Lower lobe of right lung (tissue), 2 donors: ENCODE data around the gene PRKG1. TPM values are rescaled to one million over a fixed set of nuclear protein-coding genes. Genes with fewer than 3 reads are reported as not detected.

ENCODE experiments used
- ATAC-seq, 2 donors: fragments of 200-7000 bp; cut with Tn5 transposase; one replicate each; pipeline ENCODE4 v1.9.1; 2020 to 2022; ENCODE audit warnings: mild to moderate bottlenecking in 2 of 2, moderate library complexity in 2 of 2
- DNase-seq: peaks from one replicate; pipeline ENCODE4 v3.0.0-alpha.2; 2020
- H3K27ac ChIP-seq: fragments of 200-600 bp; one replicate; pipeline ENCODE4 v1.8.0; 2022
- H3K27me3 ChIP-seq: fragments of 200-600 bp; one replicate; pipeline ENCODE4 v1.8.0; 2022; ENCODE audit warnings: low read depth
- H3K36me3 ChIP-seq: fragments of 200-600 bp; one replicate; pipeline ENCODE4 v1.8.0; 2022; ENCODE audit warnings: mild to moderate bottlenecking
- H3K4me1 ChIP-seq: fragments of 200-600 bp; one replicate; pipeline ENCODE4 v1.8.0; 2022
- H3K4me3 ChIP-seq: fragments of 200-600 bp; one replicate; pipeline ENCODE4 v1.8.0; 2022; ENCODE audit warnings: mild to moderate bottlenecking
- H3K9me3 ChIP-seq: fragments of 200-600 bp; one replicate; pipeline ENCODE4 v1.8.0; 2022
- CTCF ChIP-seq: fragments of 200-600 bp; IDR thresholded peaks from one replicate; pipeline ENCODE4 v1.8.0; 2022; ENCODE audit warnings: antibody characterized with exemption, mild to moderate bottlenecking
- intact Hi-C: fragments of 100-400 bp; cut with DNase I; formaldehyde crosslinking; loops from one replicate; pipeline ENCODE4 v1.11.0; 2022
- total RNA-seq: library from RNA; stranded (reverse); fragmentation: NEBNext Ultra II Directional; extraction: Animal tissue kit (Norgen Biotek cat#: 25700); gene quantifications from one replicate; pipeline ENCODE4 v1.2.1, GENCODE V29; 2021
- donor health status: DM: no; HTN: yes; CAD: no; lungs with severe emphysema.

PRKG1 gene
- total RNA-seq, 1 donor from 2014 or later = 23.6 TPM

GRCh38 chr10:52322936-52323335, 1248.6 kb downstream of the PRKG1 start:
- DNase-seq = no peak
- no peak overlapping the region for H3K4me3 ChIP-seq
- H3K27ac ChIP-seq = no peak overlapping the region
- TF ChIP-seq CTCF = no peak
- ATAC-seq = no peak
- intact Hi-C loops = no loop called here
- H3K9me3 ChIP-seq = no peaks in the 10 kb centered on the region
- H3K4me1 ChIP-seq = no peaks in the 10 kb centered on the region
- H3K27me3 ChIP-seq = no peaks in the 10 kb centered on the region
- H3K36me3 ChIP-seq = no peaks in the 10 kb centered on the region

- DNase-seq = no peak
- intact Hi-C loops = no loop called here
- Histone ChIP-seq H3K4me3 (no peak overlapping the region), H3K27ac (no peak overlapping the region), H3K9me3 (no peaks in the 10 kb centered on the region), H3K36me3 (no peaks in the 10 kb centered on the region), H3K4me1 (no peaks in the 10 kb centered on the region), H3K27me3 (no peaks in the 10 kb centered on the region)
- no peak for TF ChIP-seq CTCF
- no peak for ATAC-seq
These were observed 1252.1 kb downstream of the PRKG1 start for GRCh38 chr10:52326382-52326781.

GRCh38 chr10:52331638-52332364, 1257.5 kb downstream of the PRKG1 start:
- H3K4me3 ChIP-seq = no peak overlapping the region
- ATAC-seq = no peak
- no peak for DNase-seq
- no peaks in the 10 kb centered on the region for H3K36me3 ChIP-seq
- no peaks in the 10 kb centered on the region for H3K4me1 ChIP-seq
- no peak overlapping the region for H3K27ac ChIP-seq
- TF ChIP-seq CTCF = no peak
- no peaks in the 10 kb centered on the region for H3K27me3 ChIP-seq
- no peaks in the 10 kb centered on the region for H3K9me3 ChIP-seq
- intact Hi-C loops = no loop called here

GRCh38 chr10:52332815-52333214, 1258.5 kb downstream of the PRKG1 start:
- no peak for TF ChIP-seq CTCF
- intact Hi-C loops = no loop called here
- ATAC-seq (no peak), DNase-seq (no peak)
- Histone ChIP-seq H3K4me3 (no peak overlapping the region), H3K27me3 (no peaks in the 10 kb centered on the region), H3K4me1 (no peaks in the 10 kb centered on the region), H3K9me3 (no peaks in the 10 kb centered on the region), H3K27ac (no peak overlapping the region), H3K36me3 (no peaks in the 10 kb centered on the region)

- Histone ChIP-seq H3K4me1 (no peaks in the 10 kb centered on the region), H3K27ac (no peak overlapping the region), H3K27me3 (no peaks in the 10 kb centered on the region), H3K36me3 (no peaks in the 10 kb centered on the region), H3K9me3 (no peaks in the 10 kb centered on the region), H3K4me3 (no peak overlapping the region)
- TF ChIP-seq CTCF = no peak
- no peak for ATAC-seq
- intact Hi-C loops = no loop called here
- no peak for DNase-seq
These were observed 1260.3 kb downstream of the PRKG1 start for GRCh38 chr10:52334595-52334994.
